Astrocyte (in vitro differentiated cells and primary cell): ENCODE data around the gene NPM1. TPM values are rescaled to one million over a fixed set of nuclear protein-coding genes. Genes with fewer than 3 reads are reported as not detected.

Experiments used
- DNase-seq: peaks from one replicate; pipeline ENCODE4 v3.0.0-alpha.2; 2010; ENCODE audit warnings: low read depth
- FAIRE-seq: peaks from 2 replicates; lab custom pipeline; 2011; peaks lifted over from hg19 to GRCh38; lab: Jason Lieb, UNC
- H2AFZ ChIP-seq: 2 replicates; pipeline ENCODE4 v1.6.0; 2012; ENCODE audit warnings: low read depth, low read length, inconsistent platforms
- H3K27ac ChIP-seq: 2 replicates; pipeline ENCODE4 v1.5.1; 2011; ENCODE audit warnings: low read depth, low read length, inconsistent platforms
- H3K27me3 ChIP-seq: 2 replicates; pipeline ENCODE4 v1.6.0; 2011; ENCODE audit warnings: low read length, inconsistent platforms; ENCODE audit not compliant: insufficient read depth
- H3K36me3 ChIP-seq: 2 replicates; pipeline ENCODE4 v1.5.1; 2011; ENCODE audit warnings: low read length, inconsistent platforms; ENCODE audit not compliant: insufficient read depth
- H3K4me1 ChIP-seq: 2 replicates; pipeline ENCODE4 v1.5.1; 2011; ENCODE audit warnings: low read length, inconsistent platforms; ENCODE audit not compliant: insufficient read depth
- H3K4me2 ChIP-seq: 2 replicates; pipeline ENCODE4 v1.6.0; 2012; ENCODE audit warnings: low read length, inconsistent platforms
- H3K4me3 ChIP-seq: 2 replicates; pipeline ENCODE4 v1.5.1; 2011; ENCODE audit warnings: low read depth, mild to moderate bottlenecking, low read length, inconsistent platforms; ENCODE audit not compliant: insufficient read depth
- H3K79me2 ChIP-seq: 2 replicates; pipeline ENCODE4 v1.6.0; 2012; ENCODE audit warnings: mild to moderate bottlenecking, low read length, inconsistent platforms; ENCODE audit not compliant: insufficient read depth
- H3K9ac ChIP-seq: 2 replicates; pipeline ENCODE4 v1.6.0; 2012; ENCODE audit warnings: mild to moderate bottlenecking, low read length, inconsistent platforms
- H3K9me3 ChIP-seq: 2 replicates; pipeline ENCODE4 v1.5.1; 2012; ENCODE audit warnings: low read depth, mild to moderate bottlenecking, low read length, inconsistent platforms; ENCODE audit not compliant: insufficient read depth
- H4K20me1 ChIP-seq: 2 replicates; pipeline ENCODE4 v1.6.0; 2012; ENCODE audit warnings: low read length, inconsistent platforms; ENCODE audit not compliant: insufficient read depth
- H3K27ac Mint-ChIP-seq: one replicate; pipeline ENCODE4 v1.8.0; 2021; ENCODE audit warnings: mild to moderate bottlenecking, mixed read lengths; ENCODE audit not compliant: unreplicated experiment
- H3K27me3 Mint-ChIP-seq: one replicate; pipeline ENCODE4 v1.8.0; 2021; ENCODE audit warnings: low read depth, mixed read lengths; ENCODE audit not compliant: unreplicated experiment
- H3K36me3 Mint-ChIP-seq: one replicate; pipeline ENCODE4 v1.8.0; 2021; ENCODE audit warnings: low read depth, mixed read lengths; ENCODE audit not compliant: unreplicated experiment
- H3K4me1 Mint-ChIP-seq: one replicate; pipeline ENCODE4 v1.8.0; 2021; ENCODE audit warnings: low read depth, mixed read lengths; ENCODE audit not compliant: unreplicated experiment
- H3K4me3 Mint-ChIP-seq: one replicate; pipeline ENCODE4 v1.8.0; 2021; ENCODE audit warnings: mild to moderate bottlenecking, moderate library complexity, mixed read lengths; ENCODE audit not compliant: unreplicated experiment
- H3K9me3 Mint-ChIP-seq: one replicate; pipeline ENCODE4 v1.8.0; 2021; ENCODE audit warnings: mild to moderate bottlenecking, mixed read lengths; ENCODE audit not compliant: unreplicated experiment
- EZH2 ChIP-seq: IDR thresholded peaks from 2 replicates; pipeline ENCODE4 v1.6.1; 2012; ENCODE audit warnings: mild to moderate bottlenecking, low read length, inconsistent platforms; ENCODE audit not compliant: insufficient read depth
- total RNA-seq: library from RNA; stranded (reverse); gene quantifications from 2 replicates; pipeline ENCODE4 v1.2.1, GENCODE V29; 2021
- TF ChIP-seq, protein P1 (sequence below): IDR thresholded peaks from 2 replicates; pipeline ENCODE4 v1.5.1; 2011; ENCODE audit warnings: low read depth, mild to moderate bottlenecking, inconsistent platforms, low read length, moderate library complexity; ENCODE audit not compliant: insufficient read depth

The NPM1 gene
- total RNA-seq, 1 donor from 2014 or later, result 1,219 TPM

DNA sequence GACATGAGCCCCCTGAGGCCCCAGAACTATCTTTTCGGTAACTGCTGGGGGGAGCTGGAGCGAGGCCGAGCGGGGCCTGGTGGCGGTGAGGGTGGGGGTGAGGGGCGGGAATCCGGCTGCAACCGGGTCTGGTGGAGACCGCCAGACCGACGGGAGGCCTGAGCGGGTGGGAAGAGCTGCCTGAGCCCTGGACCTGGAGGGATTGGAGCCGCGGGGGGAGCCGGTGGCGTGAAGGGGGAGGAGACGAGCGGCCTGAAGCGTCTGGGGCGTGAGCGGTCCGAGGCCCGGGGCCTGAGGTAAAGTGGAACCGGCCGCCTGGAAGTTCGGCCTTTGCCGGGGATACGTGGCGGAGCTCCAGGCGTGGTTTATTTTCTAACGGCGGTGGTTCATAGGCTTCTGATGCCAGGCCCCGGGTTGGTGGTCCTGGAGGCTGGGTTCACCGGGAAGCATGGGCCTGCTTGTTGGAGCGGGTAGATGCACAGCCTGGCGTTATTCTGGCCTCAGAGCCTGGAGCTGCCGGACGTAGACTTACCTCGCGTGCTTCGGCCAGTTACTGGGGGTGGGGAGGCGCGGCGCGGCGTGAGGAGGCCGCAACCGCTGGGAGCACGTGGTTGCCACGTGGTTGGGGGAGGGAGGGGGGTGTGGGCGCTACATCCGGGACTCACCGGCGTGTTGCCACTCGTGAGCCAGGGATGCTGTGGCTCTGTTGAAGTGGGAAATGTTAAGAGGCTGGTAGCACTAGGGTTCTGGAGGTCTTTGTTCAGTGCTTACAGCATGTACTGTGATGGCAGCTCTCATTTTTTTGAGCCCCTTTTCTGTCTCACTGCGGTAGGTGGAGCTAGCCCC is 544 bp downstream of the NPM1 start:
- Mint-ChIP-seq H3K27me3 (peaks cover under 1% of the 10 kb centered on the region), H3K27ac (peak overlapping the region; percentile 97), H3K4me3 (peak overlapping the region; percentile 96), H3K4me1 (peaks cover 8% of the 10 kb centered on the region), H3K36me3 (peaks cover 8% of the 10 kb centered on the region), H3K9me3 (no peaks in the 10 kb centered on the region)
- Histone ChIP-seq H3K36me3 (peaks cover 29% of the 10 kb centered on the region), H4K20me1 (peaks cover 54% of the 10 kb centered on the region), H3K9ac (peak overlapping the region; percentile 99), H3K4me1 (peaks cover 23% of the 10 kb centered on the region), H3K4me3 (peak overlapping the region; percentile 91), H3K27me3 (no peaks in the 10 kb centered on the region), H3K79me2 (peaks cover 55% of the 10 kb centered on the region), H3K9me3 (no peaks in the 10 kb centered on the region), H2AFZ (no peak overlapping the region), H3K4me2 (peak overlapping the region; percentile 93), H3K27ac (peak overlapping the region; percentile 87)
- FAIRE-seq, result no peak
- TF ChIP-seq EZH2, result no peak
- TF ChIP-seq, protein P1, sequence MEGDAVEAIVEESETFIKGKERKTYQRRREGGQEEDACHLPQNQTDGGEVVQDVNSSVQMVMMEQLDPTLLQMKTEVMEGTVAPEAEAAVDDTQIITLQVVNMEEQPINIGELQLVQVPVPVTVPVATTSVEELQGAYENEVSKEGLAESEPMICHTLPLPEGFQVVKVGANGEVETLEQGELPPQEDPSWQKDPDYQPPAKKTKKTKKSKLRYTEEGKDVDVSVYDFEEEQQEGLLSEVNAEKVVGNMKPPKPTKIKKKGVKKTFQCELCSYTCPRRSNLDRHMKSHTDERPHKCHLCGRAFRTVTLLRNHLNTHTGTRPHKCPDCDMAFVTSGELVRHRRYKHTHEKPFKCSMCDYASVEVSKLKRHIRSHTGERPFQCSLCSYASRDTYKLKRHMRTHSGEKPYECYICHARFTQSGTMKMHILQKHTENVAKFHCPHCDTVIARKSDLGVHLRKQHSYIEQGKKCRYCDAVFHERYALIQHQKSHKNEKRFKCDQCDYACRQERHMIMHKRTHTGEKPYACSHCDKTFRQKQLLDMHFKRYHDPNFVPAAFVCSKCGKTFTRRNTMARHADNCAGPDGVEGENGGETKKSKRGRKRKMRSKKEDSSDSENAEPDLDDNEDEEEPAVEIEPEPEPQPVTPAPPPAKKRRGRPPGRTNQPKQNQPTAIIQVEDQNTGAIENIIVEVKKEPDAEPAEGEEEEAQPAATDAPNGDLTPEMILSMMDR, result no peak
- DNase-seq, result peak; percentile 56

DNA sequence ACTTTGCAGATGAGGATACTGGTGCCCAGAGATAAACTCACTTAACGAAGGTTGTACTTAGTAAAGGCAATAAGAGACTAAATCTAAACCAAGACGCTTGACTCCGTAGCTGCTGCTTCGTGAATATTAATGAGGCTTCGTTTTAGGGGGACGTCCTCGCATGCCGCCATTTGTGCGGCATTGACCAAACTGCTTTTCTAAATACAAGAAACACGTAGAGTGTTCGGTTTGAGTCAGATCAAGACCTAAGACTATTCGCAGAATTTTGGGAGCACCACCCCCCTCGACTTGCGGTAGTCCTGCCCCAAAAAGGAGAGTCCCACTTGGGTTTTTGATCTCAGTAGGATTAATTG is 1.1 kb downstream of the NPM1 start:
- peaks cover 11% of the 10 kb centered on the region for H3K36me3 Mint-ChIP-seq
- Histone ChIP-seq H3K9ac (peak overlapping the region; percentile 99), H3K27ac (peak overlapping the region; percentile 87), H3K36me3 (peaks cover 35% of the 10 kb centered on the region), H3K4me2 (peak overlapping the region; percentile 93), H3K9me3 (no peaks in the 10 kb centered on the region), H4K20me1 (peaks cover 60% of the 10 kb centered on the region), H3K27me3 (no peaks in the 10 kb centered on the region), H2AFZ (no peak overlapping the region), H3K79me2 (peaks cover 61% of the 10 kb centered on the region), H3K4me3 (peak overlapping the region; percentile 91), H3K4me1 (peaks cover 23% of the 10 kb centered on the region)
- no peaks in the 10 kb centered on the region for H3K9me3 Mint-ChIP-seq
- no peak for FAIRE-seq
- no peak for TF ChIP-seq EZH2
- TF ChIP-seq, protein P1, result no peak
- DNase-seq, result no peak
- peak overlapping the region; percentile 97 for H3K27ac Mint-ChIP-seq
- peak overlapping the region; percentile 96 for H3K4me3 Mint-ChIP-seq
- H3K27me3 Mint-ChIP-seq, result no peaks in the 10 kb centered on the region
- H3K4me1 Mint-ChIP-seq, result peaks cover 8% of the 10 kb centered on the region
